ENCODE data around the gene ZNF341. TPM values are rescaled to one million over a fixed set of nuclear protein-coding genes. Genes with fewer than 3 reads are reported as not detected.

ZNF341 gene
- polyA plus RNA-seq, 1 donor (not counting 4 experiments of a cell fraction or from before 2014, with no cell fraction given), result 1.7 TPM

- H3K9me1 ChIP-seq (ENCODE audit: control insufficient read depth, extremely low read depth, insufficient read depth, low read length), result no peaks in the 10 kb centered on the region
- no peak overlapping the region for H3K4me2 ChIP-seq (ENCODE audit: control insufficient read depth, extremely low read depth, insufficient read depth, low read depth, low read length)
- FAIRE-seq (no peak), DNase-seq (ENCODE audit: low read depth, low spot score) (no peak)
- no peaks in the 10 kb centered on the region for H3K4me1 ChIP-seq (ENCODE audit: control insufficient read depth, extremely low read depth, insufficient read depth, low read length)
- TF ChIP-seq CTCF (optimal IDR thresholded peaks at IDR 0.05 in 1 of 3, IDR thresholded peaks at IDR 0.05 in 1 of 3, conservative IDR thresholded peaks at IDR 0.05 in 1 of 3; ENCODE audit: extremely low read depth in 1 of 3, insufficient read depth in 2 of 3, low read length in 3 of 3) (no peak), EZH2 (IDR thresholded peaks at IDR 0.05; ENCODE audit: low read length) (no peak)
- no peak overlapping the region for H3K9ac ChIP-seq (ENCODE audit: control insufficient read depth, extremely low read depth, insufficient read depth, low read length)
- H2AFZ ChIP-seq (ENCODE audit: control insufficient read depth, low read length), result no peak overlapping the region
- no peak overlapping the region for H3K27ac ChIP-seq (ENCODE audit: control insufficient read depth, insufficient read depth, low read length)
- H3K79me2 ChIP-seq (ENCODE audit: control insufficient read depth, insufficient read depth, low read length), result no peaks in the 10 kb centered on the region
- H4K20me1 ChIP-seq (ENCODE audit: control insufficient read depth, extremely low read depth, insufficient read depth, low read length), result no peaks in the 10 kb centered on the region
- no peak overlapping the region for H3K4me3 ChIP-seq (ENCODE audit: control insufficient read depth in 2 of 3, extremely low read depth in 1 of 3, insufficient read depth in 2 of 3, low read depth in 1 of 3, low read length in 3 of 3)
- H3K9me3 ChIP-seq (ENCODE audit: control insufficient read depth, low read depth, low read length), result no peaks in the 10 kb centered on the region
- dilution Hi-C loops (cut with MboI; ENCODE audit: extremely low pct_ligation_motif_present, low sequenced_read_pairs), result no loop called here
- no peaks in the 10 kb centered on the region for H3K27me3 ChIP-seq (ENCODE audit: control insufficient read depth, extremely low read depth, insufficient read depth, low read length)
- H3K36me3 ChIP-seq (ENCODE audit: control insufficient read depth in 2 of 2, extremely low read depth in 1 of 2, insufficient read depth in 2 of 2, low read length in 2 of 2), result peaks cover 0 to 8% of the 10 kb centered on the region in 2 experiments
These were observed 30.0 kb downstream of the ZNF341 start for GRCh38 chr20:33761698-33762250.

- no peak overlapping the region for H3K9ac ChIP-seq (ENCODE audit: control insufficient read depth, extremely low read depth, insufficient read depth, low read length)
- H3K4me3 ChIP-seq (ENCODE audit: control insufficient read depth in 2 of 3, extremely low read depth in 1 of 3, insufficient read depth in 2 of 3, low read depth in 1 of 3, low read length in 3 of 3), result no peak overlapping the region
- no peaks in the 10 kb centered on the region for H3K9me3 ChIP-seq (ENCODE audit: control insufficient read depth, low read depth, low read length)
- H3K27ac ChIP-seq (ENCODE audit: control insufficient read depth, insufficient read depth, low read length), result no peak overlapping the region
- no peaks in the 10 kb centered on the region for H3K9me1 ChIP-seq (ENCODE audit: control insufficient read depth, extremely low read depth, insufficient read depth, low read length)
- no peaks in the 10 kb centered on the region for H4K20me1 ChIP-seq (ENCODE audit: control insufficient read depth, extremely low read depth, insufficient read depth, low read length)
- H3K4me1 ChIP-seq (ENCODE audit: control insufficient read depth, extremely low read depth, insufficient read depth, low read length), result no peaks in the 10 kb centered on the region
- no peak overlapping the region for H2AFZ ChIP-seq (ENCODE audit: control insufficient read depth, low read length)
- H3K36me3 ChIP-seq (ENCODE audit: control insufficient read depth in 2 of 2, extremely low read depth in 1 of 2, insufficient read depth in 2 of 2, low read length in 2 of 2), result peaks cover 0 to 9% of the 10 kb centered on the region in 2 experiments
- no peaks in the 10 kb centered on the region for H3K27me3 ChIP-seq (ENCODE audit: control insufficient read depth, extremely low read depth, insufficient read depth, low read length)
- TF ChIP-seq CTCF (optimal IDR thresholded peaks at IDR 0.05 in 1 of 3, IDR thresholded peaks at IDR 0.05 in 1 of 3, conservative IDR thresholded peaks at IDR 0.05 in 1 of 3; ENCODE audit: extremely low read depth in 1 of 3, insufficient read depth in 2 of 3, low read length in 3 of 3), result no peak
- no peak for TF ChIP-seq EZH2 (IDR thresholded peaks at IDR 0.05; ENCODE audit: low read length)
- no peaks in the 10 kb centered on the region for H3K79me2 ChIP-seq (ENCODE audit: control insufficient read depth, insufficient read depth, low read length)
- DNase-seq (ENCODE audit: low read depth, low spot score) (no peak), FAIRE-seq (no peak)
- no peak overlapping the region for H3K4me2 ChIP-seq (ENCODE audit: control insufficient read depth, extremely low read depth, insufficient read depth, low read depth, low read length)
- dilution Hi-C loops (cut with MboI; ENCODE audit: extremely low pct_ligation_motif_present, low sequenced_read_pairs), result no loop called here
These were observed 33.3 kb downstream of the ZNF341 start for GRCh38 chr20:33765099-33765498.

All from keratinocyte (primary cell).